PC-3 (cell line): Measurements from ENCODE around the gene CD48. TPM values are rescaled to one million over a fixed set of nuclear protein-coding genes. Genes with fewer than 3 reads are reported as not detected.

Experiments used
- ATAC-seq: fragments of 200-7000 bp; cut with Tn5 transposase; 2 replicates; pipeline ENCODE4 v1.9.1; 2020; ENCODE audit warnings: mild to moderate bottlenecking, moderate library complexity
- BruUV-seq: library from RNA; stranded (reverse); fragments of 400-500 nt; replicated peaks from 2 replicates; lab custom pipeline; 2021; lab: Mats Ljungman, UMichigan
- CTCF ChIA-PET: fragments of 300-600 bp; sonication (Branson Sonifier 250); formaldehyde crosslinking; loops from one replicate; lab custom pipeline; 2022; ENCODE audit warnings: antibody characterized with exemption; lab: Charles Lee
- POLR2A ChIA-PET: fragments of 300-600 bp; sonication (Branson Sonifier 250); formaldehyde crosslinking; loops from one replicate; lab custom pipeline; 2022; ENCODE audit warnings: antibody characterized with exemption; ENCODE audit not compliant: unreplicated experiment; lab: Charles Lee
- DNase-seq: peaks from one replicate; pipeline ENCODE4 v3.0.0-alpha.2; 2015
- H2AFZ ChIP-seq: fragments of 300-600 bp; sonication (generic); 2 replicates; pipeline ENCODE4 v1.6.0; 2016; ENCODE audit warnings: antibody characterized with exemption, low read length
- H3F3A ChIP-seq: fragments of 300-600 bp; sonication (generic); one replicate; pipeline ENCODE4 v1.6.0; 2017; ENCODE audit warnings: antibody characterized with exemption, low read length, control low read depth, mild to moderate bottlenecking; ENCODE audit not compliant: unreplicated experiment
- H3K27ac ChIP-seq: fragments of 300-600 bp; sonication (generic); 2 replicates; pipeline ENCODE4 v1.5.1; 2016; ENCODE audit warnings: mild to moderate bottlenecking, low read length
- H3K27me3 ChIP-seq: fragments of 300-600 bp; sonication (generic); 2 replicates; pipeline ENCODE4 v1.6.1; 2016; ENCODE audit warnings: low read length, mixed read lengths
- H3K36me3 ChIP-seq: fragments of 300-600 bp; sonication (generic); 2 replicates; pipeline ENCODE4 v1.6.1; 2016; ENCODE audit warnings: low read depth, mixed run types, low read length, mixed read lengths
- H3K4me1 ChIP-seq: fragments of 300-600 bp; sonication (generic); 2 replicates; pipeline ENCODE4 v1.5.1; 2016; ENCODE audit warnings: low read length; ENCODE audit not compliant: insufficient read depth
- H3K4me2 ChIP-seq: fragments of 300-600 bp; sonication (generic); 2 replicates; pipeline ENCODE4 v1.6.0; 2016; ENCODE audit warnings: low read length
- H3K4me3 ChIP-seq: fragments of 300-600 bp; sonication (generic); 2 replicates; pipeline ENCODE4 v1.5.1; 2016; ENCODE audit warnings: mild to moderate bottlenecking, low read length, mixed read lengths
- H3K79me2 ChIP-seq: fragments of 300-600 bp; sonication (generic); 2 replicates; pipeline ENCODE4 v1.6.1; 2017; ENCODE audit warnings: low read length, mixed read lengths
- H3K9ac ChIP-seq: fragments of 300-600 bp; sonication (generic); 2 replicates; pipeline ENCODE4 v1.6.0; 2016; ENCODE audit warnings: mild to moderate bottlenecking, low read length
- H3K9me2 ChIP-seq: fragments of 300-600 bp; sonication (generic); replicated peaks from 2 replicates; pipeline ENCODE4 v1.6.1; 2016; ENCODE audit warnings: mixed run types, low read length, mixed read lengths
- H3K9me3 ChIP-seq: fragments of 300-600 bp; sonication (generic); 2 replicates; pipeline ENCODE4 v1.6.1; 2016; ENCODE audit warnings: low read length, mixed read lengths
- H4K20me1 ChIP-seq: fragments of 300-600 bp; sonication (generic); 2 replicates; pipeline ENCODE4 v1.6.1; 2016; ENCODE audit warnings: low read length, mixed read lengths
- EZH2 ChIP-seq: fragments of 300-600 bp; sonication (generic); IDR thresholded peaks from one replicate; pipeline ENCODE4 v1.6.1; 2017; ENCODE audit warnings: antibody characterized with exemption, mild to moderate bottlenecking, low read length; ENCODE audit not compliant: unreplicated experiment
- EZH2phosphoT487 ChIP-seq: fragments of 300-600 bp; sonication (generic); IDR thresholded peaks from 2 replicates; pipeline ENCODE4 v1.6.1; 2018; ENCODE audit warnings: mild to moderate bottlenecking, antibody characterized with exemption, low read length, borderline replicate concordance
- intact Hi-C: fragments of 100-400 bp; cut with micrococcal nuclease; formaldehyde crosslinking; loops from 2 replicates; pipeline ENCODE4 v1.9.0; 2023
- total RNA-seq: library from RNA; depleted of rRNA; stranded (reverse); fragments of >200 nt; gene quantifications from 2 replicates; pipeline ENCODE4 v1.2.3, GENCODE V29; 2014
- TF ChIP-seq, protein P1 (sequence below): fragments of 300-600 bp; sonication (generic); conservative IDR thresholded peaks from 2 replicates; pipeline ENCODE4 v1.5.1; 2017; ENCODE audit warnings: antibody characterized with exemption, low read depth, mild to moderate bottlenecking, low read length

The CD48 gene
- total RNA-seq, 1 experiment from 2014 or later: not detected

DNA sequence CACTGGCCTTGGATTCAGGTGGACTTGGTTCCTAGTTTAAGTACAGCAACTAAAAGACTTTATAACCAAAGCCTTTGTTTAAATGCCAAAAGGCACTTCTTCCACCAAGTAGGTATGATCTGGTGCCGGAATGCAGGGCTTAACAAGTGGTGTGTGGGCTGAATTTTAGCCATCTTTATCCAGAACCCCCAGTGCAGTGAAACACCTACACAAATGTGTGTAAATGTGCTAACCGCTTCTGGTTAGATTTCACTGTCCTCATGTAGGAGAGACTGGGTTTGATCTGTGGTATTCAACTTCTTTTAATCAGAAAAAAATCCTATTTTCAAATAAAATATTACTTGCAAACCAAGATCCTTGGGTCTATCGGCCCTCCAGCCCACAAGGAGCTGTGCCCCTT lies 75.1 kb downstream of the CD48 start:
- Histone ChIP-seq H3K27me3 (peaks cover 86% of the 10 kb centered on the region), H3K4me1 (no peaks in the 10 kb centered on the region)
- intact Hi-C loops: no loop called here

DNA sequence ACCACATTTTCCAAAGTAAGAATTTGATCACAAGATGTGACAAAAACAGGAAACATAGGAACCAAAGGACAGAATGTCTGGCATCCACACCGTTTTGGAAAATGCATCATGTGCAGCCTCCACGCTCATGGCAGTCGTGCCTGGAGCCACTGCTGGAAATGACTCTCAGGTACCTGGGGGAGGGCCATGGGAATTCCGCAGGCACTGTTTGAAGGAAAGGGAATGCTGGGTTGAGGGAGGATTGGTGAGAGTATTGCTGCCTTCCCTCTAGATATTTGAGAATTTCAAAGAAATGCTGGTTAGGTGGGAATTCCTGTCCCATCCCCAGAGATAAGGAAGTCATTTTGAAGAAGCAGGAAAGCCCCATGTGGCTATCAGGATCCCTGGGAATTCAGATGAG lies 75.5 kb downstream of the CD48 start:
- H3F3A ChIP-seq: no peaks in the 10 kb centered on the region
- no peaks in the 10 kb centered on the region for H3K9me2 ChIP-seq
- no peak overlapping the region for H2AFZ ChIP-seq
- ChIA-PET CTCF (no interaction called here), POLR2A (no interaction called here)
- TF ChIP-seq EZH2 (no peak), EZH2phosphoT487 (no peak)
- TF ChIP-seq, protein P1, sequence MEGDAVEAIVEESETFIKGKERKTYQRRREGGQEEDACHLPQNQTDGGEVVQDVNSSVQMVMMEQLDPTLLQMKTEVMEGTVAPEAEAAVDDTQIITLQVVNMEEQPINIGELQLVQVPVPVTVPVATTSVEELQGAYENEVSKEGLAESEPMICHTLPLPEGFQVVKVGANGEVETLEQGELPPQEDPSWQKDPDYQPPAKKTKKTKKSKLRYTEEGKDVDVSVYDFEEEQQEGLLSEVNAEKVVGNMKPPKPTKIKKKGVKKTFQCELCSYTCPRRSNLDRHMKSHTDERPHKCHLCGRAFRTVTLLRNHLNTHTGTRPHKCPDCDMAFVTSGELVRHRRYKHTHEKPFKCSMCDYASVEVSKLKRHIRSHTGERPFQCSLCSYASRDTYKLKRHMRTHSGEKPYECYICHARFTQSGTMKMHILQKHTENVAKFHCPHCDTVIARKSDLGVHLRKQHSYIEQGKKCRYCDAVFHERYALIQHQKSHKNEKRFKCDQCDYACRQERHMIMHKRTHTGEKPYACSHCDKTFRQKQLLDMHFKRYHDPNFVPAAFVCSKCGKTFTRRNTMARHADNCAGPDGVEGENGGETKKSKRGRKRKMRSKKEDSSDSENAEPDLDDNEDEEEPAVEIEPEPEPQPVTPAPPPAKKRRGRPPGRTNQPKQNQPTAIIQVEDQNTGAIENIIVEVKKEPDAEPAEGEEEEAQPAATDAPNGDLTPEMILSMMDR: no peak
- H3K79me2 ChIP-seq: no peaks in the 10 kb centered on the region
- H3K27ac ChIP-seq: no peak overlapping the region
- H3K9me3 ChIP-seq: no peaks in the 10 kb centered on the region
- BruUV-seq: no TSS peak
- DNase-seq: no peak
- H3K9ac ChIP-seq: no peak overlapping the region
- intact Hi-C loops: no loop called here
- H3K4me1 ChIP-seq: no peaks in the 10 kb centered on the region
- no peaks in the 10 kb centered on the region for H3K36me3 ChIP-seq
- peaks cover 88% of the 10 kb centered on the region for H3K27me3 ChIP-seq
- no peak overlapping the region for H3K4me2 ChIP-seq
- no peaks in the 10 kb centered on the region for H4K20me1 ChIP-seq
- no peak for ATAC-seq
- H3K4me3 ChIP-seq: no peak overlapping the region

More for the DNA sequence above, 75.1 kb downstream of the CD48 start:
- H3K79me2 ChIP-seq: no peaks in the 10 kb centered on the region
- H3K4me3 ChIP-seq: no peak overlapping the region
- no peak overlapping the region for H2AFZ ChIP-seq
- H3K36me3 ChIP-seq: no peaks in the 10 kb centered on the region
- no peak for DNase-seq
- ChIA-PET CTCF (no interaction called here), POLR2A (no interaction called here)
- no peaks in the 10 kb centered on the region for H3K9me3 ChIP-seq
- TF ChIP-seq, protein P1: no peak
- TF ChIP-seq EZH2phosphoT487 (no peak), EZH2 (no peak)
- no peak overlapping the region for H3K9ac ChIP-seq
- H4K20me1 ChIP-seq: no peaks in the 10 kb centered on the region
- H3F3A ChIP-seq: no peaks in the 10 kb centered on the region
- no peak overlapping the region for H3K4me2 ChIP-seq
- H3K9me2 ChIP-seq: no peaks in the 10 kb centered on the region
- no peak overlapping the region for H3K27ac ChIP-seq
- ATAC-seq: no peak
- no TSS peak for BruUV-seq

DNA sequence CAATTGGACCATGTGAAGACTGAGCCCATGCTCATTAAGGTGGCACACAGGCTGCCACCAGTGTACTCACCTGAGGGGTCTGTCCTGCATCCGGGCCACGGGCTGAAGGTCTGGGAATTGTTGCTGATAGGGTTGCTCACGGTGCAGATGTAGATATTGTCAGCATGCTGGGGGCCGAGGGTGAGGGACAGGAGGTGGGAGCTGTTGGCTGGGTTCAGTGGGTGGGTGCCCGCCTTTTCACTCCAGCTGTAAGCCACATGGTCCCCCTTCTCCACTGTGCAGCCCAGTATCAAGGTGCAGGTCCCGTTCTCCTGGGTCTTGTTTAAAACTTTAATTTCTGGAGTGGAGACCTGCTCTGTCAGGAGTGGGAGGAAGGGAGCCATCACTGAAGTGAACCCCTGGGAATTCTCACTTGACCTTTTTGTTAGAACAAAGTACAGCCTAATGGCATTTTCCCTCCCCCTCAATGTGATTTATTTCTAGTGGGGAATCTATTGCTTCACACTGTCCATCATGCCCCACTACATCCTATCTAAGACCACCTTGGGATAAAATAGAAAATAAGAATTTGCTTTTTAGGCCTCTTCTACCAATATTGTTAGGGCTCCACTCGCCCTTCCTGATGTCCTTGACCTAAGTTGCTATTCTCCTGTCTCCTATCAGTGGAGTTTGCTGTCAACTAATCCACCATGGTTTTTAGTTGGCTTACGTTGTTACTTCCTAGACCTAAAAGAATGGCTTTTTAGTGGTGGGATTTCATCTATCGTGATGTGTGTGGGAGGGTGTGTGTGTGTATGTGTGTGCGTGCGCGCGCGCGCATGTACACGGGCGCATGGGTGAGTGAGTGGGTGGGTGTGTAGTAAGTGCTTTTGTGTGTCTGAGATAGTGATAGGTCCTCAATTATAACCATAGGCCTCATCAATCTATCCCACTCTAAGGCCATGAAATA lies 76.8 kb downstream of the CD48 start:
- no peak overlapping the region for H3K9ac ChIP-seq
- peaks cover 96% of the 10 kb centered on the region for H3K27me3 ChIP-seq
- H3K9me3 ChIP-seq: no peaks in the 10 kb centered on the region
- intact Hi-C loops: no loop called here
- BruUV-seq: no TSS peak
- no peak overlapping the region for H3K4me3 ChIP-seq
- ATAC-seq (no peak), DNase-seq (no peak)
- H3K36me3 ChIP-seq: no peaks in the 10 kb centered on the region
- no peaks in the 10 kb centered on the region for H3K9me2 ChIP-seq
- ChIA-PET CTCF (no interaction called here), POLR2A (no interaction called here)
- no peaks in the 10 kb centered on the region for H3K79me2 ChIP-seq
- TF ChIP-seq, protein P1: no peak
- TF ChIP-seq EZH2: no peak
- no peak for TF ChIP-seq EZH2phosphoT487
- H2AFZ ChIP-seq: no peak overlapping the region
- no peak overlapping the region for H3K4me2 ChIP-seq
- H3K4me1 ChIP-seq: no peaks in the 10 kb centered on the region
- H3K27ac ChIP-seq: no peak overlapping the region
- no peaks in the 10 kb centered on the region for H4K20me1 ChIP-seq
- H3F3A ChIP-seq: no peaks in the 10 kb centered on the region
